ENCODE measurements around the gene RASSF4.

- TF ChIP-seq EP300 (IDR thresholded peaks at IDR 0.05) (no peak), POLR2A (IDR thresholded peaks at IDR 0.05; ENCODE audit: low read depth) (no peak)
Measured at GRCh38 chr10:44954962-44955361, 4.6 kb upstream of the RASSF4 start.
